GM23338 (cell line): ENCODE results near the gene RAD51AP1. TPM values are rescaled to one million over a fixed set of nuclear protein-coding genes. Genes with fewer than 3 reads are reported as not detected.

Source experiments
- ATAC-seq: fragments of 200-7000 bp; cut with Tn5 transposase; 3 replicates; pipeline ENCODE4 v1.9.1; 2020
- DNase-seq: peaks from one replicate; pipeline ENCODE4 v3.0.0-alpha.2; 2015; ENCODE audit warnings: low spot score
- H2AFZ ChIP-seq: fragments of 200-600 bp; sonication (generic); 2 replicates; pipeline ENCODE4 v1.8.0; 2016; ENCODE audit warnings: antibody characterized with exemption, mild to moderate bottlenecking, moderate library complexity
- H3F3A ChIP-seq: fragments of 200-600 bp; sonication (generic); replicated peaks from 2 replicates; pipeline ENCODE4 v1.8.0; 2017; ENCODE audit warnings: antibody characterized with exemption, mixed run types, low read depth
- H3K27ac ChIP-seq: fragments of 200-600 bp; sonication (generic); 2 replicates; pipeline ENCODE4 v1.6.1; 2016; ENCODE audit warnings: low read depth
- H3K27me3 ChIP-seq: fragments of 200-600 bp; sonication (generic); 2 replicates; pipeline ENCODE4 v1.8.0; 2016; ENCODE audit warnings: mild to moderate bottlenecking, mixed run types, moderate library complexity; ENCODE audit not compliant: insufficient read depth
- H3K36me3 ChIP-seq: fragments of 200-600 bp; sonication (generic); 2 replicates; pipeline ENCODE4 v1.8.0; 2016; ENCODE audit warnings: mild to moderate bottlenecking; ENCODE audit not compliant: insufficient read depth
- H3K4me1 ChIP-seq: fragments of 200-600 bp; sonication (generic); 2 replicates; pipeline ENCODE4 v1.8.0; 2016; ENCODE audit warnings: mild to moderate bottlenecking, moderate library complexity; ENCODE audit not compliant: insufficient read depth
- H3K4me2 ChIP-seq: fragments of 200-600 bp; sonication (generic); 2 replicates; pipeline ENCODE4 v1.7.1; 2017; ENCODE audit warnings: mixed run types
- H3K4me3 ChIP-seq: fragments of 200-600 bp; sonication (generic); 2 replicates; pipeline ENCODE4 v1.6.1; 2016; ENCODE audit warnings: mixed run types
- H3K79me2 ChIP-seq: fragments of 200-600 bp; sonication (generic); replicated peaks from 2 replicates; pipeline ENCODE4 v1.8.0; 2017; ENCODE audit warnings: mild to moderate bottlenecking; ENCODE audit not compliant: insufficient read depth
- H3K9me2 ChIP-seq: fragments of 200-600 bp; sonication (generic); 2 replicates; pipeline ENCODE4 v1.8.0; 2017; ENCODE audit not compliant: insufficient read depth
- H4K20me1 ChIP-seq: fragments of 200-600 bp; sonication (generic); replicated peaks from 2 replicates; pipeline ENCODE4 v1.8.0; 2017; ENCODE audit warnings: mild to moderate bottlenecking; ENCODE audit not compliant: insufficient read depth
- H3K27ac Mint-ChIP-seq: 2 replicates; pipeline ENCODE4 v1.8.0; 2020; ENCODE audit warnings: inconsistent platforms, mild to moderate bottlenecking, moderate library complexity, mixed read lengths
- H3K27me3 Mint-ChIP-seq: 3 replicates; pipeline ENCODE4 v1.8.0; 2022; ENCODE audit warnings: low read depth, mild to moderate bottlenecking, moderate library complexity, mixed read lengths, inconsistent platforms; ENCODE audit not compliant: insufficient read depth, poor library complexity
- H3K36me3 Mint-ChIP-seq: 3 replicates; pipeline ENCODE4 v1.8.0; 2021; ENCODE audit warnings: low read depth, mild to moderate bottlenecking, inconsistent platforms, moderate library complexity, mixed read lengths
- H3K4me1 Mint-ChIP-seq: 3 replicates; pipeline ENCODE4 v1.8.0; 2020; ENCODE audit warnings: mild to moderate bottlenecking, inconsistent platforms, mixed read lengths
- H3K4me3 Mint-ChIP-seq: 3 replicates; pipeline ENCODE4 v1.8.0; 2021; ENCODE audit warnings: moderate library complexity, mild to moderate bottlenecking, inconsistent platforms, mixed read lengths
- H3K9me3 Mint-ChIP-seq: 3 replicates; pipeline ENCODE4 v1.8.0; 2020; ENCODE audit warnings: moderate library complexity, mild to moderate bottlenecking, inconsistent platforms, mixed read lengths
- CREB1 ChIP-seq: fragments of 250-450 bp; sonication (Bioruptor Pico); IDR thresholded peaks from 2 replicates; pipeline ENCODE4 v1.5.0; 2020; ENCODE audit warnings: low read depth, mild to moderate bottlenecking, moderate library complexity
- EZH2 ChIP-seq: fragments of 200-600 bp; sonication (generic); IDR thresholded peaks from one replicate; pipeline ENCODE4 v1.8.0; 2017; ENCODE audit warnings: antibody characterized with exemption, mild to moderate bottlenecking, low read depth; ENCODE audit not compliant: unreplicated experiment
- EZH2phosphoT487 ChIP-seq: fragments of 200-600 bp; sonication (generic); IDR thresholded peaks from one replicate; pipeline ENCODE4 v1.8.1; 2018; ENCODE audit warnings: antibody characterized with exemption; ENCODE audit not compliant: unreplicated experiment
- POLR2AphosphoS5 ChIP-seq: IDR thresholded peaks from 2 replicates; pipeline ENCODE4 v1.6.1; 2016; ENCODE audit warnings: antibody characterized with exemption, low read depth
- ZNF331 ChIP-seq: fragments of 250-450 bp; sonication (Bioruptor Pico); IDR thresholded peaks from 2 replicates; pipeline ENCODE4 v1.5.0; 2020; ENCODE audit warnings: low read depth, mild to moderate bottlenecking, moderate library complexity
- polyA plus RNA-seq: library from polyadenylated mRNA; unstranded; fragments of >200 nt; fragmentation: Nextera tagmentation; extraction: Ambion mirVana; gene quantifications from 2 replicates; pipeline ENCODE4 v1.2.1, GENCODE V29; 2016
- total RNA-seq: library from RNA; depleted of rRNA; stranded (reverse); fragments of >200 nt; shearing (Covaris generic); gene quantifications from 2 replicates; pipeline ENCODE4 v1.2.3, GENCODE V29; 2014
- TF ChIP-seq, protein P1 (sequence below): fragments of 250-450 bp; sonication (Bioruptor Pico); IDR thresholded peaks from 2 replicates; pipeline ENCODE4 v1.5.0; 2020; ENCODE audit warnings: mild to moderate bottlenecking, moderate library complexity
- TF ChIP-seq, protein P2 (sequence below), 2 experiments: fragments of 200-600 bp in 1 of 2; sonication (generic) in 1 of 2; conservative IDR thresholded peaks; 2 replicates each; pipeline versions ENCODE4 v1.5.1 to v1.6.1; 2016 to 2017; ENCODE audit warnings: antibody characterized with exemption in 2 of 2, low read depth in 2 of 2, mild to moderate bottlenecking in 2 of 2, moderate library complexity in 1 of 2
- TF ChIP-seq, protein P3 (sequence below): IDR thresholded peaks from one replicate; pipeline ENCODE4 v1.6.1; 2018; ENCODE audit warnings: antibody characterized with exemption; ENCODE audit not compliant: unreplicated experiment

RAD51AP1 gene
- total and polyA plus RNA-seq, 2 experiments from 2014 or later, result 75.2 to 119 TPM

DNA sequence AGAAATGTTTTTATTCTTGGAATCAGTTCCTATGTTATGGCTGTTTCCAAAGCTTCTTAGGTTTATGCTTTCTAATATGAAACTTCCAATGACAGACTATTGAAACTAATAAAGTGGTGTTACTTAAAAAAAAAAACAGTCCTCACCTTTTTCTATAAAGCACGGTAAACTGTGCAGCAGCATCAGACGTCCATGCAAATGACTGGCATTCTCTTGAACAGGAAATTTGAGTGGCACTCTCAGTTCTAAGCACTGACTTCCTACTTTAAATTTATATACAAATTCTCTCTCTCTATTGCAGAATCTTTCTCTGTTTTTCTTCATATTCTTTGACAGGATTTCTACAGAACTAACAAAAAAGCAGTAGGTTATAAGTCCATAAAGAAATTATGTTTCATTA lies 2.8 kb upstream of the RAD51AP1 start (continued):
- TF ChIP-seq, protein P1, sequence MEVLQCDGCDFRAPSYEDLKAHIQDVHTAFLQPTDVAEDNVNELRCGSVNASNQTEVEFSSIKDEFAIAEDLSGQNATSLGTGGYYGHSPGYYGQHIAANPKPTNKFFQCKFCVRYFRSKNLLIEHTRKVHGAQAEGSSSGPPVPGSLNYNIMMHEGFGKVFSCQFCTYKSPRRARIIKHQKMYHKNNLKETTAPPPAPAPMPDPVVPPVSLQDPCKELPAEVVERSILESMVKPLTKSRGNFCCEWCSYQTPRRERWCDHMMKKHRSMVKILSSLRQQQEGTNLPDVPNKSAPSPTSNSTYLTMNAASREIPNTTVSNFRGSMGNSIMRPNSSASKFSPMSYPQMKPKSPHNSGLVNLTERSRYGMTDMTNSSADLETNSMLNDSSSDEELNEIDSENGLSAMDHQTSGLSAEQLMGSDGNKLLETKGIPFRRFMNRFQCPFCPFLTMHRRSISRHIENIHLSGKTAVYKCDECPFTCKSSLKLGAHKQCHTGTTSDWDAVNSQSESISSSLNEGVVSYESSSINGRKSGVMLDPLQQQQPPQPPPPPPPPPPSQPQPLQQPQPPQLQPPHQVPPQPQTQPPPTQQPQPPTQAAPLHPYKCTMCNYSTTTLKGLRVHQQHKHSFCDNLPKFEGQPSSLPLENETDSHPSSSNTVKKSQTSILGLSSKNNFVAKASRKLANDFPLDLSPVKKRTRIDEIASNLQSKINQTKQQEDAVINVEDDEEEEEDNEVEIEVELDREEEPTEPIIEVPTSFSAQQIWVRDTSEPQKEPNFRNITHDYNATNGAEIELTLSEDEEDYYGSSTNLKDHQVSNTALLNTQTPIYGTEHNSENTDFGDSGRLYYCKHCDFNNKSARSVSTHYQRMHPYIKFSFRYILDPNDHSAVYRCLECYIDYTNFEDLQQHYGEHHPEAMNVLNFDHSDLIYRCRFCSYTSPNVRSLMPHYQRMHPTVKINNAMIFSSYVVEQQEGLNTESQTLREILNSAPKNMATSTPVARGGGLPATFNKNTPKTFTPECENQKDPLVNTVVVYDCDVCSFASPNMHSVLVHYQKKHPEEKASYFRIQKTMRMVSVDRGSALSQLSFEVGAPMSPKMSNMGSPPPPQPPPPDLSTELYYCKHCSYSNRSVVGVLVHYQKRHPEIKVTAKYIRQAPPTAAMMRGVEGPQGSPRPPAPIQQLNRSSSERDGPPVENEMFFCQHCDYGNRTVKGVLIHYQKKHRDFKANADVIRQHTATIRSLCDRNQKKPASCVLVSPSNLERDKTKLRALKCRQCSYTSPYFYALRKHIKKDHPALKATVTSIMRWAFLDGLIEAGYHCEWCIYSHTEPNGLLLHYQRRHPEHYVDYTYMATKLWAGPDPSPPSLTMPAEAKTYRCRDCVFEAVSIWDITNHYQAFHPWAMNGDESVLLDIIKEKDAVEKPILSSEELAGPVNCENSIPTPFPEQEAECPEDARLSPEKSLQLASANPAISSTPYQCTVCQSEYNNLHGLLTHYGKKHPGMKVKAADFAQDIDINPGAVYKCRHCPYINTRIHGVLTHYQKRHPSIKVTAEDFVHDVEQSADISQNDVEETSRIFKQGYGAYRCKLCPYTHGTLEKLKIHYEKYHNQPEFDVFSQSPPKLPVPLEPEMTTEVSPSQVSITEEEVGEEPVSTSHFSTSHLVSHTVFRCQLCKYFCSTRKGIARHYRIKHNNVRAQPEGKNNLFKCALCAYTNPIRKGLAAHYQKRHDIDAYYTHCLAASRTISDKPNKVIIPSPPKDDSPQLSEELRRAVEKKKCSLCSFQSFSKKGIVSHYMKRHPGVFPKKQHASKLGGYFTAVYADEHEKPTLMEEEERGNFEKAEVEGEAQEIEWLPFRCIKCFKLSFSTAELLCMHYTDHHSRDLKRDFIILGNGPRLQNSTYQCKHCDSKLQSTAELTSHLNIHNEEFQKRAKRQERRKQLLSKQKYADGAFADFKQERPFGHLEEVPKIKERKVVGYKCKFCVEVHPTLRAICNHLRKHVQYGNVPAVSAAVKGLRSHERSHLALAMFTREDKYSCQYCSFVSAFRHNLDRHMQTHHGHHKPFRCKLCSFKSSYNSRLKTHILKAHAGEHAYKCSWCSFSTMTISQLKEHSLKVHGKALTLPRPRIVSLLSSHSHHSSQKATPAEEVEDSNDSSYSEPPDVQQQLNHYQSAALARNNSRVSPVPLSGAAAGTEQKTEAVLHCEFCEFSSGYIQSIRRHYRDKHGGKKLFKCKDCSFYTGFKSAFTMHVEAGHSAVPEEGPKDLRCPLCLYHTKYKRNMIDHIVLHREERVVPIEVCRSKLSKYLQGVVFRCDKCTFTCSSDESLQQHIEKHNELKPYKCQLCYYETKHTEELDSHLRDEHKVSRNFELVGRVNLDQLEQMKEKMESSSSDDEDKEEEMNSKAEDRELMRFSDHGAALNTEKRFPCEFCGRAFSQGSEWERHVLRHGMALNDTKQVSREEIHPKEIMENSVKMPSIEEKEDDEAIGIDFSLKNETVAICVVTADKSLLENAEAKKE, result no peak
- no peak for TF ChIP-seq CREB1 (CRISPR knock-in tag)

DNA sequence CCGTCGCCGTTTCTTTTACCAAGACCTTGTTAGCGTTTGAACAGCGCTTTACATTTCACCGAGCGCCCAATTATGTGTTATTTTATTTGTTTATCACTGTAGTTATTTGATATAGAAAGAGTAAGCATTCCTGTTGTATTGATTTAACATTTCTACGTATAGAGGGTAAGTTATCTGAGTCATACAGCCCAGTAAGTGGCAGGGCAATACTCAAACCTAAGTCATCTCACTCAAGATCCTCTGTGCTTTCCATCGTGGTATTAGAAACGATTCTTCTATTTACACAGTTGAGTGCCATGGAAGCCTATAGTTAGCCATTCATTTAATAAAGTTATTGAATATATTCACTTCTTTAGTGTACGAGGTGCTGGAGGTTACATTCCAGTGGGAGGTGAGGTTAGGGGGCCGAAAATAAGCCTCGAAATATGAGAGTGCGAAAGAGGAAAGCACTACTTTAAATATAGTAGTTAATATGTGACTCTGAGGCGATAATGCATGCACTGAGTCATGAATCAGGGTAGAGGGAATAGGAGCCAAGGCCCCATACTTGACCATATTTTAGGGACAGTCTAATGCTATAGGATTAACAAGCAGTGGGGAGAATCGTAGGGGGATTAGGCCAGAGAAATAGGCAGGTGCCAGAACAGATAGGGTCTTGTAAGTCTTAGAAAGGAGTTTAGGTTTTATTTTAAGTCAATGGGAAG lies 629 bp downstream of the RAD51AP1 start:
- Mint-ChIP-seq H3K9me3 (no peaks in the 10 kb centered on the region; the same call in 2 of the 3 replicates), H3K4me3 (peak overlapping the region; percentile 93), H3K27ac (peak overlapping the region; percentile 99), H3K27me3 (no peaks in the 10 kb centered on the region), H3K4me1 (peaks cover 8% of the 10 kb centered on the region), H3K36me3 (peaks cover 13% of the 10 kb centered on the region; the same call in 2 of the 3 replicates)
- H3K79me2 ChIP-seq, result peaks cover 35% of the 10 kb centered on the region
- no peaks in the 10 kb centered on the region for H3K9me2 ChIP-seq
- no peaks in the 10 kb centered on the region for H3K4me1 ChIP-seq
- H3K27me3 ChIP-seq, result no peaks in the 10 kb centered on the region
- no peak overlapping the region; the same call in 1 of the 2 replicates for H2AFZ ChIP-seq
- DNase-seq, result no peak
- H4K20me1 ChIP-seq, result no peaks in the 10 kb centered on the region
- H3K27ac ChIP-seq, result peak overlapping the region; percentile 7
- peaks cover 9% of the 10 kb centered on the region; the same call in 1 of the 2 replicates for H3K36me3 ChIP-seq
- H3K4me2 ChIP-seq, result peak overlapping the region; percentile 91
- no peaks in the 10 kb centered on the region for H3F3A ChIP-seq
- H3K4me3 ChIP-seq, result peak overlapping the region; percentile 72
- ATAC-seq, result no peak
- TF ChIP-seq, protein P2, sequence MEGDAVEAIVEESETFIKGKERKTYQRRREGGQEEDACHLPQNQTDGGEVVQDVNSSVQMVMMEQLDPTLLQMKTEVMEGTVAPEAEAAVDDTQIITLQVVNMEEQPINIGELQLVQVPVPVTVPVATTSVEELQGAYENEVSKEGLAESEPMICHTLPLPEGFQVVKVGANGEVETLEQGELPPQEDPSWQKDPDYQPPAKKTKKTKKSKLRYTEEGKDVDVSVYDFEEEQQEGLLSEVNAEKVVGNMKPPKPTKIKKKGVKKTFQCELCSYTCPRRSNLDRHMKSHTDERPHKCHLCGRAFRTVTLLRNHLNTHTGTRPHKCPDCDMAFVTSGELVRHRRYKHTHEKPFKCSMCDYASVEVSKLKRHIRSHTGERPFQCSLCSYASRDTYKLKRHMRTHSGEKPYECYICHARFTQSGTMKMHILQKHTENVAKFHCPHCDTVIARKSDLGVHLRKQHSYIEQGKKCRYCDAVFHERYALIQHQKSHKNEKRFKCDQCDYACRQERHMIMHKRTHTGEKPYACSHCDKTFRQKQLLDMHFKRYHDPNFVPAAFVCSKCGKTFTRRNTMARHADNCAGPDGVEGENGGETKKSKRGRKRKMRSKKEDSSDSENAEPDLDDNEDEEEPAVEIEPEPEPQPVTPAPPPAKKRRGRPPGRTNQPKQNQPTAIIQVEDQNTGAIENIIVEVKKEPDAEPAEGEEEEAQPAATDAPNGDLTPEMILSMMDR (conservative IDR thresholded peaks at IDR 0.05; ENCODE audit: low read depth in 2 of 2), result no peak
- no peak for TF ChIP-seq ZNF331 (CRISPR knock-in tag)
- TF ChIP-seq, protein P3, sequence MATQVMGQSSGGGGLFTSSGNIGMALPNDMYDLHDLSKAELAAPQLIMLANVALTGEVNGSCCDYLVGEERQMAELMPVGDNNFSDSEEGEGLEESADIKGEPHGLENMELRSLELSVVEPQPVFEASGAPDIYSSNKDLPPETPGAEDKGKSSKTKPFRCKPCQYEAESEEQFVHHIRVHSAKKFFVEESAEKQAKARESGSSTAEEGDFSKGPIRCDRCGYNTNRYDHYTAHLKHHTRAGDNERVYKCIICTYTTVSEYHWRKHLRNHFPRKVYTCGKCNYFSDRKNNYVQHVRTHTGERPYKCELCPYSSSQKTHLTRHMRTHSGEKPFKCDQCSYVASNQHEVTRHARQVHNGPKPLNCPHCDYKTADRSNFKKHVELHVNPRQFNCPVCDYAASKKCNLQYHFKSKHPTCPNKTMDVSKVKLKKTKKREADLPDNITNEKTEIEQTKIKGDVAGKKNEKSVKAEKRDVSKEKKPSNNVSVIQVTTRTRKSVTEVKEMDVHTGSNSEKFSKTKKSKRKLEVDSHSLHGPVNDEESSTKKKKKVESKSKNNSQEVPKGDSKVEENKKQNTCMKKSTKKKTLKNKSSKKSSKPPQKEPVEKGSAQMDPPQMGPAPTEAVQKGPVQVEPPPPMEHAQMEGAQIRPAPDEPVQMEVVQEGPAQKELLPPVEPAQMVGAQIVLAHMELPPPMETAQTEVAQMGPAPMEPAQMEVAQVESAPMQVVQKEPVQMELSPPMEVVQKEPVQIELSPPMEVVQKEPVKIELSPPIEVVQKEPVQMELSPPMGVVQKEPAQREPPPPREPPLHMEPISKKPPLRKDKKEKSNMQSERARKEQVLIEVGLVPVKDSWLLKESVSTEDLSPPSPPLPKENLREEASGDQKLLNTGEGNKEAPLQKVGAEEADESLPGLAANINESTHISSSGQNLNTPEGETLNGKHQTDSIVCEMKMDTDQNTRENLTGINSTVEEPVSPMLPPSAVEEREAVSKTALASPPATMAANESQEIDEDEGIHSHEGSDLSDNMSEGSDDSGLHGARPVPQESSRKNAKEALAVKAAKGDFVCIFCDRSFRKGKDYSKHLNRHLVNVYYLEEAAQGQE, result no peak
- no peak for TF ChIP-seq EZH2
- TF ChIP-seq EZH2phosphoT487, result no peak
- no peak for TF ChIP-seq POLR2AphosphoS5
